NCI-H2029 (cell line): ENCODE data around the gene MAP3K13.

ENCODE experiments used
- DNase-seq: peaks from one replicate; lab custom pipeline; 2025; lab: John Stamatoyannopoulos, UW

The MAP3K13 gene

DNA sequence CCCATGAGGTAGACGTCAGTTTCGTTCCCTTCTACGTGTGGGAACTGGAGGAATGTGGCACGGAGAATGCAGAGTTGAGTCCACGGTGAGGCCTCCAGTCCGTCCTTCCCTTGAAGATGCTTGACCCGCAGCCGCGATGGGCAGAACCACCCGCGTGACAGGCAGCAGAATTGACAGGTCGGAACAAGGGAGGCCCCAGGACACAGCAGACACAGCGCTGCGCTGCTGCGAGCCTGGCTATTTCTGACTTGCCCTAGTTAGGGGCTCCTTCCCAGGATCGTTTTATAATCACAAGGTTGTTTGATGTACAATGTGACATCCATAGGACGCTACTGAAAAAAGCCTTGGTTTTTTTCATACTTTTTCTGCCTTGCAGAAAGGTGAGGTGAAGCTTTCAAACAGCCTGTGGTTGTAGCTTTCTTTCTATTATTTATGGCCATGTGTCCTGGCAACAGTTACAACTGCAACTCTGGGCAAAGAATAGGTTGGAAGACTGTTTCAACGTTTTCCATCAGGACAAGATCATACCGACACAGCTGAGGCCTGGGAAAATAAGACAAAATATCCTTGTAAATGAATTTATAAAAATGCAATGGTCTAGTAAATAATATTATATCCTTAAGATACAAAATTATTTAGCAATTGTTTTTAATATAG is 145.5 kb downstream of the MAP3K13 start:
- DNase-seq, result no peak

DNA sequence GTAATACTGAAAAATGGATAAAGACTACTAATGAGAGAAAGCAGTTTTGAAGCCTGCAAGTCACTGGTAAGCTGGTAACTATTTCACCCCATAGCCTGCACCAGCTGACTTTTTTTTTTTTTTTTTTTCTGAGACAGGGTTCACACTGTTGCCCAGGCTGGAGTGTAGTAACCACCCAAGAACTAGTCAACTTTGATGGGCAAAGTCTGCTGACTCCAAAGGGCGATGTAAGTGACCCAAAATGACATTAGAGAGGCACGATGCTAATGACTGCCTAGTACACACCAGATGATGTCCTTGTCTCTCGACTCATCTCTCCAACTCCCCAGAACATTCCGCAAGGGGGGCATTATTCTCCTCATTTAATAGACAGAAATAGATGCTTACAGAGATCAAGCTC is 148.8 kb downstream of the MAP3K13 start:
- DNase-seq, result no peak

DNA sequence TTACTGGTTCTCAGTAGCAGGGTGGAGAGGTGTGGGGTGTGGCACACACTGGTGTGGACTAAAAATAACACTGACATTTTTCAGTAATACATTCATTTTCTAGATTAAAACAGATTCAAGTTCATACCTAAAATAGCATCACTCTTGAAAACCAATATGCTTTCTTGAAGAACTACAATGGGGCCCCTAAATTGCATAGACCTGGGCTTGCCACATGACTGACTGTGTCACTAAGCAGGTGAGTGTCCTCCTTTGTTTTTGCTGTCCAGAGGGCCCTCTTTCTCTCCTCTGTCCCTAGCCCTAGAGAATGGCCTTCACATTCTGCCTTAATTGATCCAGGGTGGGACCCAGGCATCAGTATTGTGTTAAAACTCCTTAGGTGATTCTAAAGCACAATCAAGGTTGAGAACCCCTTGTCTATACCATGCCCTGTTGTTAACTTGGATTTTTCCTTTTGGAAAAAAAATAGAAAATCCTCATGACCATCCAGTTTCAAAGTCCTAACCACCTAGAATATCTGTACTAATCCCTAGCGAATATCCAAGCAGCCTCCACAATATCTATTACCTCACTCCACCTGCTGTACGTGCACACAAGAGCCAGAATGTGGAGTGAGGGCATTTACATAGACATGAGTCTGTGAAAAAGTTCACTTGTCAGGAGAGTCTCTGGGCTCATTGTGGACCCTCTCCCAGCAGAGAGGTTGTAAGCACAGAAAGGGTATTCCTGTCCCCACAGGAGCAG is 154.6 kb downstream of the MAP3K13 start:
- no peak for DNase-seq

DNA sequence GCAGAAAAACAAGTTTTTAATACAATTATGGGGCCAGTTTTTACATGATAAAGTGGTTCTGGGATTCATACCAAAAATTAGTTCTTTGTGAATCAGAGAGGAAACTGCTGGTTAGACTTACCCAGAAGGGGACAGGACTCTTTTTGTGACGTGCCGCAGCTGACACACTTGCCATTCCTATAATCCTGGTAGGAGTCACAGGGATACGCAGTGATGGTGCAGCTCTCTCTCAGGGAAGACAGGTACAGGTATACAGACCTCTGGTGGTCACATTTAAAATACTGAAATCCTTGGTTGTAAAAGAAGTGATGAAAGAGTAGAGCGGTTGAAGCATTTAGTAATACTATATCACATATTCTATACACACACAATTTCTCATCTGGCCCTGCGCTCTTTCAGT is 156.1 kb downstream of the MAP3K13 start:
- no peak for DNase-seq

- DNase-seq, result no peak
These were observed 158.6 kb downstream of the MAP3K13 start for GRCh38 chr3:185521349-185522138.

DNA sequence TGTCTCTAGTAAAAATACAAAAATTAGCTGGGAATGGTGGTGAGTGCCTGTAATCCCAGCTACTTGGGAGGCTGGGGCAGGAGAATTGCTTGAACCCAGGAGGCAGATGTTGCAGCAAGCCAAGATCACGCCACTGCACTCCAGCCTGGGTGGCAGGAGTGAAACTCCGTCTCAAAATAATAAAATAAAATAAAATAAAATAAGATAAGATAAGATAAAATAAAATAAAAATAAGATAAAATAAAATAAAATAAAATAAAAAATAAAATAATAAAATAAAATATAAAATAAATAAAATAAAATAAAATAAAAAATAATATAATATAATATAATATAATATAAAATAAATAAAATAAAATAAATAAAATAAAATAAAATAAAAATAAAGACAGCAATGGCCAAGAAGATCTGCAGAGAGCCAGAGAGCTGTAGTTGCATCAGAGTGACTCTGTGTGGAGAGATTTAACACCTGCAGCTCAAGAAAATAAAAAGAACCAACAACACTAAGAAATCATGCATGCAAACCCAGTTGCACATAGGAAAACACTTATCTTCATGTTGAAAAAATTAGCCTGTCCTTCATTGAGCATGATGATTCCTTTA is 163.5 kb downstream of the MAP3K13 start:
- DNase-seq, result no peak

GRCh38 chr3:185527364-185527763 is 164.4 kb downstream of the MAP3K13 start:
- DNase-seq, result no peak

GRCh38 chr3:185528532-185528931 is 165.6 kb downstream of the MAP3K13 start:
- DNase-seq, result no peak

DNA sequence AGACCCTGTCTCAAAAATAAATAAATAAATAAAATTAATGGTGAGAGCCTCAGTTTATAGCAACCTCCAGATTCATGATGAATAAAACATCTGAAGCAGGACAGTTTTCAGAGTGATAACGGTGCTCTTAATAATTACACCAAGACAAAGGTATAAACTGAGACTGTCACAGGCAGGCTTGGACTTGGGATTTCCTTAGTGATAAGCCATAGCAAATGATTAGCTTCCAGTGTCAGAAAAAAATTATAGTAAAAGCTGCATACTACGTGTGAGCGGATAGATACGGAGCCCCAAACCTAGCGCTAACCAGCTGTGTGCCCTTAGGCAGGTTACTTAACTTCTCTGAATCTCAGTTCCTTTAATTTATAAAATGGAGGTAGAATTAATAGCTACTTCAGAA is 167.9 kb downstream of the MAP3K13 start:
- DNase-seq, result no peak

GRCh38 chr3:185532901-185533300 is 170.0 kb downstream of the MAP3K13 start:
- no peak for DNase-seq

DNA sequence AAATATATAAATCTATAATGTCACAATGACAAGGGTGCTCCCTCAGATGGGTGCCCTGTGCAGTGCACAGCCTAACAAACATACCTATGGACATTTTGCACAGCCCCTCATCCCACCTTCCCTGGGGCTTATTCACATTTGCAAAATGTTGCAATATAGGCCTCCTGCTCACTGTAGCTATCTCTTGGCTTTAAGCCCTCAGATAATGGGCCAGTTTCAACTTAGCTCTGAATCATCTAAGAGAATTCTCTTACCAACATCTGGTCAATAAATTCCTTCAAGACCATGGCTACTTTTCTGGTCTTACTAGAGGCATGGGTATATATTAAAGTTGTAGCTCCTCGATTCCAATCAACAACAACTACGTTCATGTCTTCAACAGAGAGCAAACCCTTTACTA is 171.6 kb downstream of the MAP3K13 start:
- DNase-seq, result no peak

- DNase-seq, result peak; percentile 38
These were observed 174.5 kb downstream of the MAP3K13 start for GRCh38 chr3:185537369-185537970.
